ENCODE results near the gene FBXO47. TPM values are rescaled to one million over a fixed set of nuclear protein-coding genes. Genes with fewer than 3 reads are reported as not detected.

FBXO47 gene
- total RNA-seq, 1 donor from 2014 or later, result not detected

DNA sequence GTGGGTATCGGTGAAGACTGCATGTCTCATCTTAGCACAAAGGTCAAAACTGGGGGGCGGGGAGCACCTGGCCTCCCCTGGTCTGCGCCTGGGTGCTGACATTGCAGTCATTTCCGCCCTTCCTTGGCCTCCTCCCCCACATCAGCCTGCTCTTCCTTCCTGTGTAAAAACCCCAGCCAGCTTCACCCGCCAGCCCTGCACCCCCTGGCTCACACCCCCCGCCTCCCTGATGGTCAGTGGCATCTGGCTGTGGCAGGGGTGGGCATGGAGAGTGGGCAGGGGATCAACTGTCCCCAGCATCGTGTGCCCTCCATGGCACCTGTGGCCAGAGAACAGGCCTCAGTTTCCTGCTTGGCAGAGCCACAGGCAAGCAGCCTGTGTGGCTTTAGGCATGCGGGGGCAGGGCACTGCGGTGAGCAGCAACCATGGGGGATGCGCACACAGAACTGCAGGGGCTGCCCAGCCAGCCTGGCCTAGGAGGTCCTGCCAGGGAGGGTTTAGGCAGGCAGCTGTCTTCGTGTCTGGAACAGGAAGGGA lies 68.3 kb downstream of the FBXO47 start:
- DNase-seq (peak; percentile 68), ATAC-seq (ENCODE audit: low read depth) (peak; percentile 93)
- H3K27ac Mint-ChIP-seq, result peak overlapping the region; percentile 93
- H3K4me1 Mint-ChIP-seq, result peaks cover 42% of the 10 kb centered on the region
- intact Hi-C loops (cut with micrococcal nuclease), result loop anchor here (1.0 to 2.0 kb wide), 5 partner anchors 15 to 99 kb away; partner anchors contain the start of genes CWC25 and RPL23
- H3K36me3 Mint-ChIP-seq (ENCODE audit: low read depth), result peaks cover 53% of the 10 kb centered on the region
- ChIA-PET POLR2A (interaction anchor here (0.6 to 6.7 kb wide), 22 partner anchors 9 to 254 kb away, joined by 3 to 256 read pairs (median 7); partner anchors contain the start of genes CWC25, FBXO47, LASP1 and LASP1NB), CTCF (interaction anchor here (0.7 to 3.4 kb wide), 5 partner anchors 13 to 84 kb away, joined by 3 to 21 read pairs (median 3); partner anchors contain the start of gene LASP1)
- peak overlapping the region; percentile 55 for H3K4me3 Mint-ChIP-seq
- TF ChIP-seq, protein P1, sequence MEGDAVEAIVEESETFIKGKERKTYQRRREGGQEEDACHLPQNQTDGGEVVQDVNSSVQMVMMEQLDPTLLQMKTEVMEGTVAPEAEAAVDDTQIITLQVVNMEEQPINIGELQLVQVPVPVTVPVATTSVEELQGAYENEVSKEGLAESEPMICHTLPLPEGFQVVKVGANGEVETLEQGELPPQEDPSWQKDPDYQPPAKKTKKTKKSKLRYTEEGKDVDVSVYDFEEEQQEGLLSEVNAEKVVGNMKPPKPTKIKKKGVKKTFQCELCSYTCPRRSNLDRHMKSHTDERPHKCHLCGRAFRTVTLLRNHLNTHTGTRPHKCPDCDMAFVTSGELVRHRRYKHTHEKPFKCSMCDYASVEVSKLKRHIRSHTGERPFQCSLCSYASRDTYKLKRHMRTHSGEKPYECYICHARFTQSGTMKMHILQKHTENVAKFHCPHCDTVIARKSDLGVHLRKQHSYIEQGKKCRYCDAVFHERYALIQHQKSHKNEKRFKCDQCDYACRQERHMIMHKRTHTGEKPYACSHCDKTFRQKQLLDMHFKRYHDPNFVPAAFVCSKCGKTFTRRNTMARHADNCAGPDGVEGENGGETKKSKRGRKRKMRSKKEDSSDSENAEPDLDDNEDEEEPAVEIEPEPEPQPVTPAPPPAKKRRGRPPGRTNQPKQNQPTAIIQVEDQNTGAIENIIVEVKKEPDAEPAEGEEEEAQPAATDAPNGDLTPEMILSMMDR (IDR thresholded peaks at IDR 0.05), result no peak
- no peaks in the 10 kb centered on the region for H3K27me3 Mint-ChIP-seq
- no peaks in the 10 kb centered on the region for H3K9me3 Mint-ChIP-seq

DNA sequence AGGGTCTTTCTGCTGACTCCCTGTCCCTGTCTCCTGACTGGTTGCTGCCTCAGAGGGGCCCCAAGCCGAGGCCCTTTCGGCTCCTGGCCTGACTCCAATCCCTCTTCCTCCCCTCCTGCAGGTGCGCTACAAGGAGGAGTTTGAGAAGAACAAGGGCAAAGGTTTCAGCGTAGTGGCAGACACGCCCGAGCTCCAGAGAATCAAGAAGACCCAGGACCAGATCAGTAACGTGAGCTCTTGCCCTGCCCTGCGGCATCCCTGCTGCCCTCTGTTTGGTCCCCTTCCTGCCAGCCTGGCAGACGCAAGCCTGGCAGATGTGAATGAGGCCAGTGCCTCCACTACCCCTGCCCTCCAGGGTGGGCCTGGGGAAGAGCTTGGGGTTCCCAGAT lies 68.9 kb downstream of the FBXO47 start:
- ChIA-PET CTCF (interaction anchor here (0.7 to 3.4 kb wide), 4 partner anchors 25 to 85 kb away, joined by 3 to 21 read pairs (median 3); partner anchors contain the start of genes LASP1 and RPL23), POLR2A (interaction anchor here (0.6 to 6.7 kb wide), 16 partner anchors 9 to 196 kb away, joined by 3 to 256 read pairs (median 12); partner anchors contain the start of genes CWC25, FBXO47, LASP1 and LASP1NB)
- H3K27me3 Mint-ChIP-seq, result no peaks in the 10 kb centered on the region
- peak overlapping the region; percentile 55 for H3K4me3 Mint-ChIP-seq
- TF ChIP-seq, protein P1 (IDR thresholded peaks at IDR 0.05), result no peak
- H3K27ac Mint-ChIP-seq, result peak overlapping the region; percentile 93
- intact Hi-C loops (cut with micrococcal nuclease), result loop anchor here (1.0 to 2.0 kb wide), 5 partner anchors 14 to 98 kb away; partner anchors contain the start of genes CWC25 and RPL23
- H3K36me3 Mint-ChIP-seq (ENCODE audit: low read depth), result peaks cover 48% of the 10 kb centered on the region
- peak; percentile 30 for DNase-seq
- no peaks in the 10 kb centered on the region for H3K9me3 Mint-ChIP-seq
- peak; percentile 18 for ATAC-seq (ENCODE audit: low read depth)
- H3K4me1 Mint-ChIP-seq, result peaks cover 42% of the 10 kb centered on the region

DNA sequence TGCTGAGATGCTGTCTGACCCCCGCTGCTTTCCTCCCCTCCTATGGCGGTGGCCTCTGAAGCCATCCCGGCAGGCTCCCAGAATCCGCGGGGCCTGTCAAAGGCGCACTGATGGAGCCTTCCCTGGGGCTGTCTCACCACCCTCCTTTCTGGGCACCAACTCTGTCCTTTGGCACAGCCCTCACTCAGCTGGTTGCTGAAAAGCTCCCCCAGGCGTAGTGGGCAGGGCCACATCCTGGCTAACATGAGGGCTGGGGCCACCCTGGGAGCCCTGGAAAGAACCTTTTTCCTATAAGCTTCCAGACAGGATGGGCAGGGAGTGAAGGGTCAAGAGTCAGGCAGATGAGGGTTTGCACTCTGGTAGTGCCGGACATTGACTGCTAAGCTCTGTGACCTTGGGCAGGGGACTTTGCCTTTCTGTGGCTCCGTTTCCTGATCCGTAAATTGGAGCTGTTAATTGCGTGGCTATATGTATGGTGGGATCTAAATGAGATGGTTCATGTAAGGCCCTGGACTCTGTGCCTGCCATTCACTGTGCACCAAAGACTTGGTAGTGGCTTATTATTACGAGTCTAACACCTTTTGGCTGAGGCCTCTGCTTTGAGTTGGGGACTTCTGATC lies 69.4 kb downstream of the FBXO47 start:
- no peaks in the 10 kb centered on the region for H3K27me3 Mint-ChIP-seq
- ATAC-seq (ENCODE audit: low read depth), result no peak
- TF ChIP-seq, protein P1 (IDR thresholded peaks at IDR 0.05), result no peak
- H3K36me3 Mint-ChIP-seq (ENCODE audit: low read depth), result peaks cover 48% of the 10 kb centered on the region
- POLR2A ChIA-PET, result interaction anchor here (1.2 to 6.7 kb wide), 9 partner anchors 10 to 72 kb away, joined by 3 to 256 read pairs (median 17); partner anchors contain the start of genes CWC25, LASP1, LASP1NB and RPL23
- no peak for DNase-seq
- intact Hi-C loops (cut with micrococcal nuclease), result loop anchor here (1.0 to 2.0 kb wide), 5 partner anchors 13 to 97 kb away; partner anchors contain the start of genes CWC25 and RPL23
- CTCF ChIA-PET, result interaction anchor here (0.7 to 3.4 kb wide), 5 partner anchors 26 to 255 kb away, joined by 3 to 21 read pairs (median 3); partner anchors contain the start of genes LASP1 and RPL23
- peaks cover 40% of the 10 kb centered on the region for H3K4me1 Mint-ChIP-seq
- peak overlapping the region; percentile 55 for H3K4me3 Mint-ChIP-seq
- peak overlapping the region; percentile 93 for H3K27ac Mint-ChIP-seq
- no peaks in the 10 kb centered on the region for H3K9me3 Mint-ChIP-seq

DNA sequence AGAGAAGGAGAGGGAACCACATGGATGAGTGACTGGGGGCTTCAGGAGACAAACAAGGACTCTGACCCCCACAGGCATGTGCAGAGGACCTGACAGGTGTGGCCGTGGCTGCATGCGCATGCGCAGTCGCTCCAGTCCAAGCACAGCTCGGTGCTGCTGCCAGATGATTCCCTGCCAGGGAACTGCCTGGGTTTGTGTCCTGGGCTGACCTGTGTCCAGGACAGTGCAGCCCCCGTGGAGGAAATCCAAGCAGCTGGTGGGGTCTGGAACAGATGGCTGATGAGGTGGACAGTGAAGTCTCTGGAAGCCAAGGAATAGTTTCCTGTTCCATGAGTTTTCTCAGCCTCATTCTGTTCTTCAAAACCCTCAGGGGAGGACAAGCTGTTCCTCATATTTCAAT lies 70.0 kb downstream of the FBXO47 start:
- H3K27me3 Mint-ChIP-seq, result no peaks in the 10 kb centered on the region
- no peak overlapping the region for H3K4me3 Mint-ChIP-seq
- POLR2A ChIA-PET, result interaction anchor here (2.3 to 6.7 kb wide), 6 partner anchors 12 to 72 kb away, joined by 9 to 256 read pairs (median 24); partner anchors contain the start of genes CWC25, LASP1, LASP1NB and RPL23
- intact Hi-C loops (cut with micrococcal nuclease), result no loop called here
- ATAC-seq (ENCODE audit: low read depth), result no peak
- H3K27ac Mint-ChIP-seq, result peak overlapping the region; percentile 93
- peaks cover 52% of the 10 kb centered on the region for H3K36me3 Mint-ChIP-seq (ENCODE audit: low read depth)
- H3K9me3 Mint-ChIP-seq, result no peaks in the 10 kb centered on the region
- CTCF ChIA-PET, result interaction anchor here (0.9 to 3.4 kb wide), 3 partner anchors 26 to 256 kb away, joined by 3 to 21 read pairs (median 3); partner anchors contain the start of gene LASP1
- peaks cover 41% of the 10 kb centered on the region for H3K4me1 Mint-ChIP-seq
- DNase-seq, result no peak
- TF ChIP-seq, protein P1 (IDR thresholded peaks at IDR 0.05), result no peak
